ENCODE measurements around the gene ARHGAP32.
A peak's percentile ranks its signal among the peaks of the same experiment; 100 is the strongest.

The ARHGAP32 gene

GRCh38 chr11:129119036-129119435 is 73.1 kb downstream of the ARHGAP32 start:
- H4K12ac ChIP-seq (ENCODE audit: low read depth, low read length) = no peak overlapping the region
- no peaks in the 10 kb centered on the region for H3K36me3 ChIP-seq (ENCODE audit: control insufficient read depth in 1 of 2, insufficient read depth in 2 of 2, low read length in 2 of 2)
- no peak overlapping the region for H3K23ac ChIP-seq (ENCODE audit: low read length)
- H3K9ac ChIP-seq (ENCODE audit: low read length) = no peak overlapping the region
- H3K14ac ChIP-seq (ENCODE audit: low read length) = no peak overlapping the region
- no peak overlapping the region for H3K18ac ChIP-seq (ENCODE audit: low read length)
- H3K4me1 ChIP-seq (ENCODE audit: control insufficient read depth in 1 of 2, insufficient read depth in 2 of 2, low read length in 2 of 2) = no peaks in the 10 kb centered on the region
- no peaks in the 10 kb centered on the region for H3K9me3 ChIP-seq (ENCODE audit: insufficient read depth, low read depth, low read length)
- H2BK5ac ChIP-seq (ENCODE audit: low read depth, low read length, poor library complexity) = no peak overlapping the region
- H3K4me2 ChIP-seq (ENCODE audit: low read length) = no peak overlapping the region
- no peak for DNase-seq
- H3K27me3 ChIP-seq (ENCODE audit: insufficient read depth, low read length) = no peaks in the 10 kb centered on the region
- no peak overlapping the region for H2BK120ac ChIP-seq (ENCODE audit: insufficient read depth, low read length, poor library complexity)
- H4K91ac ChIP-seq (ENCODE audit: low read depth, low read length) = no peak overlapping the region
- H3K4ac ChIP-seq (ENCODE audit: low read depth, low read length) = no peak overlapping the region
- H2AK5ac ChIP-seq (ENCODE audit: low read length) = no peak overlapping the region
- no peaks in the 10 kb centered on the region for H3K79me1 ChIP-seq (ENCODE audit: low read length)
- no peak overlapping the region for H2AFZ ChIP-seq (ENCODE audit: insufficient read depth, low read length, poor library complexity)
- H3K4me3 ChIP-seq (ENCODE audit: low read depth, low read length) = no peak overlapping the region
- H2BK12ac ChIP-seq (ENCODE audit: low read length) = no peak overlapping the region
- H4K8ac ChIP-seq (ENCODE audit: low read depth, low read length) = no peak overlapping the region
- H3K27ac ChIP-seq (ENCODE audit: low read depth, low read length) = no peak overlapping the region
- no CpG with 5 or more reads among the region's 2 CpGs for WGBS (ENCODE audit: extremely low coverage, insufficient coverage, insufficient read length)
- no peaks in the 10 kb centered on the region for H3K79me2 ChIP-seq (ENCODE audit: control insufficient read depth, insufficient read depth, low read length, poor library complexity)

DNA sequence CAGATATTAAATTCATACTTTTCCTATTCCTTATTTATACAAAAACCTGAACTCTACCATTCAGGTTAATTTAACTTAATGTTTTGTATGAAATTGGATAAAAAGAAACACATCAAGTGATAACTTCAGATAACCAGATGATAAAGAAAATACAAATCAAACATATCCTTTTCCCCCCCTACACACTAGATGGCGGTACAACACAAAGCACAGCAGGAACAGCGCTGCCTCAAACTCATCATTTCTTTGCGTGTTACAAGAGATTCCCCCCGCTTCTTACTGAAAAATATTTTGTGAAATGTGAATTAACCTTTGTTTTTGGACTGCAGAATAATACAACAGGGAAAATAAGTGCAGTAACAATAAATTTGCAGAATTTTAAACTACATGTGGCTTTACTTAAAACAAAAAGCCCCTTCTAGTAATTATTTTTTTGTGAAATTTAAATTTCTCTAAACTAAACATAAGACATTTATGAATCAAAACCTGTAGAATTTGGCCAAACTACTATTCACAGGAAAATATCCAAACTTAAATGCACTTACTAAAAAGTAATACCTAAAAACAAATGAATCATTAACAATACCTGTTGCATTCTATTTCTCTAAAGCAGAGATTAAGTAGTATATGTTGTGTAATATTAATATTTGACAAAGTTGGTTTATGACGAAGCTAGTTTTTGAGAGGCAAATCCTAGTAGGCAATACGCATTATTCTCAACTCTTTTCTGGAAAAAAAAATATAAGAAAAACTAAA is 74.4 kb downstream of the ARHGAP32 start:
- H4K12ac ChIP-seq (ENCODE audit: low read depth, low read length) = no peak overlapping the region
- no peak overlapping the region for H2BK5ac ChIP-seq (ENCODE audit: low read depth, low read length, poor library complexity)
- no peak overlapping the region for H3K4ac ChIP-seq (ENCODE audit: low read depth, low read length)

DNA sequence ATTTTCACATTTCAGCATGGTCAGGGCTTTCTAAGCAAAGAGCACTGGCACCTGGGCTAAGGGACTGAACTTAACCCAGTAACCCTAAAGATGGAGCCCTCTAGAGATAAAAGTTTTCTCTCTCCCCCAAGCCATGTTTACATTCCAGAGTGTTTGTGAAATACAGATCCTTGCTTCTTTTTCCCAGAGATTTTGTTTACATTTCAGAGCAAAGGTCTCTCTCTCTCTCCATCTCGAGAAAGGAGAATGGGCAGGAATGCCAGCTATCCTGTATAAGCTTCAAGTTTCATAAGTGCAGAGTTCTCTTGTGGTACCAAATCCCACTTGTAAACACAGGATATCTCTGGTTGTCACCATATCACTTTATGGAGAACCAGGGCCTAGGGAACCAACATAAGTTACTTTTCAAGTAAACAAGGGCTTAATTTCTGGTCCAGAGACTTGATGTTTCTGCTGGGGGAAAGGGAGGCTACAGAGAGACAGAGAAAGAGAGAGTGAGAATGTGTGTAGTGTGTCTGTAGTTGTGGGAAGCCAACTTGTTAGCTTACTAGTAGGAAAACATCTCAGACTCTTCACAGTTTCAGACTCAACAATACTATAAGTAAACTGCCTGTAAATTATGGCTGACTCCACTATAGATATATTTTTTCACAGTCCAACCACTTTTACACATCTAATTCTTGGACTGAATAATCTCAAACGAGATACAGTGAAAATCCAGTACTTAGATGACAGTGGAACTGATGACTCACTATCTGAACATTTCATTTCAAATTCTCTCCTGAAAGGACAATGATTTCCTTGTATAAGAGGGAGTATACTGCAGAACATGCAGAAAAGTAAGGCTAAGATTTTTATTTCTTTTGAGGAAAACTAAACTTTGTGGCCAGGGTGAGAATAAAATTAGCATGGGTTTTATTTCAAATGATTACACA is 76.2 kb downstream of the ARHGAP32 start:
- peak overlapping the region; percentile 33 for H3K27ac ChIP-seq (ENCODE audit: low read depth, low read length)
- H3K9me3 ChIP-seq (ENCODE audit: insufficient read depth, low read depth, low read length) = no peaks in the 10 kb centered on the region
- DNase-seq = peak; percentile 0 to 3
- no peaks in the 10 kb centered on the region for H3K79me1 ChIP-seq (ENCODE audit: low read length)
- no peak overlapping the region for H2AFZ ChIP-seq (ENCODE audit: insufficient read depth, low read length, poor library complexity)
- H4K91ac ChIP-seq (ENCODE audit: low read depth, low read length) = no peak overlapping the region
- no peak overlapping the region for H3K4ac ChIP-seq (ENCODE audit: low read depth, low read length)
- H2BK5ac ChIP-seq (ENCODE audit: low read depth, low read length, poor library complexity) = no peak overlapping the region
- H2BK120ac ChIP-seq (ENCODE audit: insufficient read depth, low read length, poor library complexity) = no peak overlapping the region
- H2AK5ac ChIP-seq (ENCODE audit: low read length) = no peak overlapping the region
- WGBS (ENCODE audit: extremely low coverage, insufficient coverage, insufficient read length) = no CpG with 5 or more reads among the region's 2 CpGs
- no peaks in the 10 kb centered on the region for H3K79me2 ChIP-seq (ENCODE audit: control insufficient read depth, insufficient read depth, low read length, poor library complexity)
- H4K12ac ChIP-seq (ENCODE audit: low read depth, low read length) = no peak overlapping the region
- no peaks in the 10 kb centered on the region for H3K27me3 ChIP-seq (ENCODE audit: insufficient read depth, low read length)
- no peak overlapping the region for H3K23ac ChIP-seq (ENCODE audit: low read length)
- H2BK12ac ChIP-seq (ENCODE audit: low read length) = no peak overlapping the region
- no peak overlapping the region for H3K18ac ChIP-seq (ENCODE audit: low read length)
- H3K4me1 ChIP-seq (ENCODE audit: control insufficient read depth in 1 of 2, insufficient read depth in 2 of 2, low read length in 2 of 2) = no peaks in the 10 kb centered on the region
- H3K36me3 ChIP-seq (ENCODE audit: control insufficient read depth in 1 of 2, insufficient read depth in 2 of 2, low read length in 2 of 2) = no peaks in the 10 kb centered on the region
- H3K4me2 ChIP-seq (ENCODE audit: low read length) = no peak overlapping the region
- H3K14ac ChIP-seq (ENCODE audit: low read length) = no peak overlapping the region
- no peak overlapping the region for H3K9ac ChIP-seq (ENCODE audit: low read length)
- H3K4me3 ChIP-seq (ENCODE audit: low read depth, low read length) = no peak overlapping the region
- H4K8ac ChIP-seq (ENCODE audit: low read depth, low read length) = no peak overlapping the region

More for the DNA sequence above, 74.4 kb downstream of the ARHGAP32 start:
- H2BK120ac ChIP-seq (ENCODE audit: insufficient read depth, low read length, poor library complexity) = no peak overlapping the region
- no peak overlapping the region for H2AK5ac ChIP-seq (ENCODE audit: low read length)
- no peaks in the 10 kb centered on the region for H3K79me2 ChIP-seq (ENCODE audit: control insufficient read depth, insufficient read depth, low read length, poor library complexity)
- no peaks in the 10 kb centered on the region for H3K79me1 ChIP-seq (ENCODE audit: low read length)
- no peak overlapping the region for H3K23ac ChIP-seq (ENCODE audit: low read length)
- H4K91ac ChIP-seq (ENCODE audit: low read depth, low read length) = no peak overlapping the region
- no peak overlapping the region for H2BK12ac ChIP-seq (ENCODE audit: low read length)
- H2AFZ ChIP-seq (ENCODE audit: insufficient read depth, low read length, poor library complexity) = no peak overlapping the region
- no peaks in the 10 kb centered on the region for H3K27me3 ChIP-seq (ENCODE audit: insufficient read depth, low read length)
- H4K8ac ChIP-seq (ENCODE audit: low read depth, low read length) = no peak overlapping the region
- no peak overlapping the region for H3K4me2 ChIP-seq (ENCODE audit: low read length)
- no peak overlapping the region for H3K4me3 ChIP-seq (ENCODE audit: low read depth, low read length)
- no peaks in the 10 kb centered on the region for H3K4me1 ChIP-seq (ENCODE audit: control insufficient read depth in 1 of 2, insufficient read depth in 2 of 2, low read length in 2 of 2)
- no peak overlapping the region for H3K27ac ChIP-seq (ENCODE audit: low read depth, low read length)
- H3K14ac ChIP-seq (ENCODE audit: low read length) = no peak overlapping the region
- no peak overlapping the region for H3K18ac ChIP-seq (ENCODE audit: low read length)
- peak; percentile 18 to 79 for DNase-seq
- WGBS (ENCODE audit: extremely low coverage, insufficient coverage, insufficient read length) = no CpG with 5 or more reads among the region's 6 CpGs
- no peaks in the 10 kb centered on the region for H3K36me3 ChIP-seq (ENCODE audit: control insufficient read depth in 1 of 2, insufficient read depth in 2 of 2, low read length in 2 of 2)
- no peak overlapping the region for H3K9ac ChIP-seq (ENCODE audit: low read length)
- H3K9me3 ChIP-seq (ENCODE audit: insufficient read depth, low read depth, low read length) = no peaks in the 10 kb centered on the region

GRCh38 chr11:129109701-129110100 is 82.4 kb downstream of the ARHGAP32 start:
- Histone ChIP-seq H3K4me1 (ENCODE audit: control insufficient read depth in 1 of 2, insufficient read depth in 2 of 2, low read length in 2 of 2) (no peaks in the 10 kb centered on the region), H3K4me3 (ENCODE audit: low read depth, low read length) (no peak overlapping the region), H3K36me3 (ENCODE audit: control insufficient read depth in 1 of 2, insufficient read depth in 2 of 2, low read length in 2 of 2) (no peaks in the 10 kb centered on the region), H2BK12ac (ENCODE audit: low read length) (no peak overlapping the region), H3K27ac (ENCODE audit: low read depth, low read length) (no peak overlapping the region), H3K4me2 (ENCODE audit: low read length) (no peak overlapping the region), H2BK5ac (ENCODE audit: low read depth, low read length, poor library complexity) (no peak overlapping the region), H4K12ac (ENCODE audit: low read depth, low read length) (no peak overlapping the region), H2BK120ac (ENCODE audit: insufficient read depth, low read length, poor library complexity) (no peak overlapping the region), H2AK5ac (ENCODE audit: low read length) (no peak overlapping the region), H3K23ac (ENCODE audit: low read length) (no peak overlapping the region), H3K79me2 (ENCODE audit: control insufficient read depth, insufficient read depth, low read length, poor library complexity) (no peaks in the 10 kb centered on the region), H3K27me3 (ENCODE audit: insufficient read depth, low read length) (no peaks in the 10 kb centered on the region), H3K14ac (ENCODE audit: low read length) (no peak overlapping the region), H3K18ac (ENCODE audit: low read length) (no peak overlapping the region), H3K79me1 (ENCODE audit: low read length) (no peaks in the 10 kb centered on the region), H2AFZ (ENCODE audit: insufficient read depth, low read length, poor library complexity) (no peak overlapping the region), H3K9me3 (ENCODE audit: insufficient read depth, low read depth, low read length) (no peaks in the 10 kb centered on the region), H3K4ac (ENCODE audit: low read depth, low read length) (no peak overlapping the region), H4K8ac (ENCODE audit: low read depth, low read length) (no peak overlapping the region), H4K91ac (ENCODE audit: low read depth, low read length) (no peak overlapping the region), H3K9ac (ENCODE audit: low read length) (no peak overlapping the region)
- no peak for DNase-seq
- WGBS (ENCODE audit: extremely low coverage, insufficient coverage, insufficient read length) = no CpG with 5 or more reads among the region's 1 CpG
